Heart right ventricle (tissue), 16 donors: ENCODE results near the gene GPR33. TPM values are rescaled to one million over a fixed set of nuclear protein-coding genes. Genes with fewer than 3 reads are reported as not detected.

Experiments
- ATAC-seq, 8 donors: fragments of 200-7000 bp; cut with Tn5 transposase; one replicate each; pipeline ENCODE4 v1.9.1; 2020; ENCODE audit warnings: mild to moderate bottlenecking in 8 of 8, moderate library complexity in 8 of 8, moderate number of reproducible peaks in 1 of 8
- DNase-seq, 2 donors: peaks; one replicate each; pipeline ENCODE4 v3.0.0-alpha.2; 2020
- H3K27ac ChIP-seq, 10 donors: fragments of 200-600 bp; sonication (generic) in 2 of 10; one replicate each; pipeline versions ENCODE4 v1.5.0 to v1.8.0; 2020 to 2022; ENCODE audit warnings: mild to moderate bottlenecking in 3 of 10
- H3K27me3 ChIP-seq, 7 donors: fragments of 200-600 bp; one replicate each; pipeline ENCODE4 v1.8.0; 2021 to 2022; ENCODE audit warnings: mild to moderate bottlenecking in 2 of 7
- H3K36me3 ChIP-seq, 9 donors: fragments of 200-600 bp; sonication (generic) in 1 of 9; one replicate each; pipeline versions ENCODE4 v1.5.0 to v1.8.0; 2020 to 2022; ENCODE audit warnings: mild to moderate bottlenecking in 2 of 9
- H3K4me1 ChIP-seq, 9 donors: fragments of 200-600 bp; sonication (generic) in 1 of 9; one replicate each; pipeline versions ENCODE4 v1.5.0 to v1.8.0; 2020 to 2022; ENCODE audit warnings: mild to moderate bottlenecking in 4 of 9
- H3K4me3 ChIP-seq, 10 donors: fragments of 200-600 bp; sonication (generic) in 2 of 10; one replicate each; pipeline versions ENCODE4 v1.5.0 to v1.8.0; 2020 to 2022; ENCODE audit warnings: mild to moderate bottlenecking in 7 of 10, moderate library complexity in 2 of 10
- H3K9me3 ChIP-seq, 11 donors: fragments of 200-600 bp in 10 of 11; sonication (generic) in 2 of 11; one replicate each; pipeline versions ENCODE4 v1.5.0 to v1.8.0; 2013 to 2022; ENCODE audit warnings: mild to moderate bottlenecking in 2 of 11, control low read depth in 1 of 11, moderate library complexity in 1 of 11
- CTCF ChIP-seq, 9 donors: fragments of 200-600 bp; sonication (generic) in 2 of 9; IDR thresholded peaks; one replicate each; pipeline versions ENCODE4 v1.5.0 to v1.8.0; 2021 to 2022; ENCODE audit warnings: antibody characterized with exemption in 9 of 9, mild to moderate bottlenecking in 5 of 9, moderate library complexity in 1 of 9
- WGBS, 2 donors: extraction: QIAGEN DNeasy Blood & Tissue Kit; methylation state at CpG; one replicate each; pipeline ENCODE4 v1.1.7; 2013; ENCODE audit warnings: inconsistent platforms in 1 of 2; 5-methylcytosine and 5-hydroxymethylcytosine counted together
- intact Hi-C, 10 donors: fragments of 100-400 bp; cut with DNase I; formaldehyde crosslinking; loops; one replicate each; pipeline versions ENCODE4 v1.11.1 to v1.14.2; 2022
- long read RNA-seq, 3 donors: library from polyadenylated mRNA; unstranded; transcript quantifications; one replicate each; pipeline ENCODE4 v2.0.0, GENCODE V29; 2020 to 2021
- polyA plus RNA-seq, 2 donors: library from polyadenylated mRNA; stranded (reverse); fragments of 200-250 nt; gene quantifications; one replicate each; pipeline ENCODE4 v1.2.3, GENCODE V29; 2013
- total RNA-seq, 10 donors: library from RNA; stranded (reverse); fragmentation: NEBNext Ultra II Directional in 3 of 10; extraction: Animal tissue kit (Norgen Biotek cat#: 25700) in 3 of 10; gene quantifications; one replicate each; pipeline versions ENCODE4 v1.2.1 to v1.2.4, GENCODE V29; 2021 to 2023
- donor health status: Arrhythmogenic right ventricular cardiomyopathy.
- donor health status: ischemic (EF 13 %, LVEDD 7.1; RV severe dilation, severe dysfunction).
- donor health status: healthy with polysubstance abuse.
- donor health status: DM: no; HTN: yes; CAD: no.
- donor health status: DM: no; HTN: no; CAD: no.
- donor health status: ischemic (EF 25% LVEDD 6.9; RV normal size, moderate dysfunction).
- donor health status: ischemic (EF 25% LVEDD 5.7; RV mildly dilated, moderate dysfunction).
- donor health status: healthy.
- donor health status: DM: yes; HTN: yes; CAD: no.
- donor health status: Ischemic cardiomyopathy.
- donor health status: ischemic (EF 35%, LVEDD 5.7; RV mildly dilated, moderate dysfunction).
- donor health status: nonischemic (EF 11% LVEDD 7.7; RV severe dilation, severe dysfunction).
- donor health status: DM: yes; HTN: yes; CAD: no.
- donor health status: PGD.
- donor health status: ischemic (EF 29% LVEDD 5.4; RV normal size, mild dysfunction).
- donor health status: nonischemic (EF 23%, LVEDD 6.1; RV moderate dilation, normal function).

Gene GPR33
- total RNA-seq = not detected
- polyA plus RNA-seq = not detected
- long read RNA-seq, donor 1 = 0 reads
- long read RNA-seq, donor 2 = 0 reads
- long read RNA-seq, donor 3 = 0 reads

- Histone ChIP-seq H3K36me3 (no peaks in the 10 kb centered on the region), H3K9me3 (peaks cover 0 to 3% (median 0%) of the 10 kb centered on the region in 11 donors), H3K4me1 (peaks cover 0 to 23% (median 0%) of the 10 kb centered on the region in 9 donors), H3K27me3 (no peaks in the 10 kb centered on the region), H3K4me3 (no peak within 1 kb of the TSS), H3K27ac (peak within 1 kb of the TSS in 1 of 10 donors; percentile 58)
- TF ChIP-seq CTCF (IDR thresholded peaks at IDR 0.05) = no peak
- intact Hi-C loops = no loop called here
- ATAC-seq (no peak), DNase-seq (no peak)
- 67 to 79% methylated on average over 1 of the region's 1 CpG for WGBS, 2 donors
Observed at GRCh38 chr14:31487886-31488285, at the start of gene GPR33. Gene GPR33 (minus strand): TSS chr14:31488039. CDS start chr14:31483965, 4,074 bp downstream.

- Histone ChIP-seq H3K36me3 (no peaks in the 10 kb centered on the region), H3K9me3 (no peaks in the 10 kb centered on the region), H3K27me3 (no peaks in the 10 kb centered on the region), H3K4me1 (no peaks in the 10 kb centered on the region), H3K27ac (no peak overlapping the region), H3K4me3 (no peak overlapping the region)
- DNase-seq (no peak), ATAC-seq (no peak)
- no peak for TF ChIP-seq CTCF (IDR thresholded peaks at IDR 0.05)
- WGBS, 2 donors = 83 to 85% methylated on average over 5 of the region's 5 CpGs
- intact Hi-C loops = no loop called here
Observed at GRCh38 chr14:31536201-31536960, 48.5 kb upstream of the GPR33 start.

- no peak overlapping the region for H3K4me3 ChIP-seq
- ATAC-seq = no peak
- H3K27ac ChIP-seq = no peak overlapping the region
- no peak for TF ChIP-seq CTCF (IDR thresholded peaks at IDR 0.05)
- H3K36me3 ChIP-seq = no peaks in the 10 kb centered on the region
- no peaks in the 10 kb centered on the region for H3K27me3 ChIP-seq
- H3K9me3 ChIP-seq = no peaks in the 10 kb centered on the region
- no peaks in the 10 kb centered on the region for H3K4me1 ChIP-seq
- intact Hi-C loops = no loop called here
- DNase-seq = no peak
- WGBS, 2 donors = 48 to 71% methylated on average over 7 of the region's 7 CpGs
Observed at GRCh38 chr14:31530136-31530535, 42.3 kb upstream of the GPR33 start.

GRCh38 chr14:31529053-31529452 is 41.2 kb upstream of the GPR33 start:
- ATAC-seq (no peak), DNase-seq (no peak)
- Histone ChIP-seq H3K4me3 (no peak overlapping the region), H3K27me3 (no peaks in the 10 kb centered on the region), H3K4me1 (no peaks in the 10 kb centered on the region), H3K27ac (no peak overlapping the region), H3K9me3 (no peaks in the 10 kb centered on the region), H3K36me3 (no peaks in the 10 kb centered on the region)
- TF ChIP-seq CTCF (IDR thresholded peaks at IDR 0.05) = no peak
- WGBS, 2 donors = 33 to 55% methylated on average over 1 of the region's 1 CpG
- intact Hi-C loops = no loop called here
